Omental fat pad (tissue), 4 donors: ENCODE data around the gene UVSSA. TPM values are rescaled to one million over a fixed set of nuclear protein-coding genes. Genes with fewer than 3 reads are reported as not detected.

Experiments
- ATAC-seq: fragments of 150-250 bp; one replicate; pipeline ENCODE4 v1.9.1; 2016; ENCODE audit warnings: mild to moderate bottlenecking, moderate library complexity; ENCODE audit not compliant: low FRiP score
- DNase-seq: peaks from one replicate; pipeline ENCODE4 v3.0.0-alpha.2; 2019; ENCODE audit warnings: low spot score
- total RNA-seq, 4 donors: library from RNA; depleted of rRNA; stranded (reverse); fragments of >200 nt; gene quantifications; one replicate each; pipeline ENCODE4 v1.1.0, GENCODE V29; 2016
- TF ChIP-seq, protein P1 (sequence below), 3 donors: fragments of 450-650 bp; IDR thresholded peaks; one replicate each; pipeline ENCODE4 v1.5.1; 2016 to 2017; ENCODE audit warnings: antibody characterized with exemption in 3 of 3, mild to moderate bottlenecking in 3 of 3, moderate library complexity in 2 of 3

Gene UVSSA
- total RNA-seq, 4 donors from 2014 or later: 10.2 to 28.2 (median 13.0) TPM

DNA sequence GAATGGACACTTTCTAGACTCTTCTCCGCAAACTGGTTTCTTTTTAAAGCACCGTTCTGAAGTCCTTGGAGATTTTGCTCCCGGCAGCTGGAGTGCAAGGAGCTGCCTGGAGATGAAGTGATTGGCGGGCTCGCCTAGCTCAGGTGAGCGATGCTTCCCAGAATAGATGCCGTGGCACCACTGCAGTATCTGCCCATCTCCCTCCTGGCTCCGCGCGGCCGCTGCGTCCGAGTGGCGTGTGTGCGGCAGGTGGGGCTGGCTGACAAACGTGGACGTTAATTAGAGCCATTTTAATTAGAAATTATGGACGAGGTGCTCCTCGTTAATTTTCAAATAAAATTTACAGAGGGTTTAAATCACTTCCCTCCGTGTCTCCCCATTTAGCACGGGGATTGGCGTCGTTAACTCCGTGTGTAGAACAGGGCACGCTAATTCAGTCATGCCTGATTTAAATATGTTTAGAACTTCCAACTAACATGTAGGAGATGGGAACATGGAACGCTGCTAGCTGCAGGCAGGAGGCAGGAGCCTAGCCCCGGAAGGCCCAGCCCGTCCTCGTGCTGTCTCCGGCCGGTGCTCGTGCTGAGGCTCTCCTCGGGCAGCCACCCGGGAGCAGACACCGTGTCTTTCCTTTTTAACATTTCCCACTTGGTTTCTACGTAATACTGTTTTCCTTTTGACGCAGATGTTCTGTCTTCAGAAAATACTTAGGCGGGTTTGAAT is 11.6 kb downstream of the UVSSA start:
- DNase-seq (no peak), ATAC-seq (no peak)
- TF ChIP-seq, protein P1, sequence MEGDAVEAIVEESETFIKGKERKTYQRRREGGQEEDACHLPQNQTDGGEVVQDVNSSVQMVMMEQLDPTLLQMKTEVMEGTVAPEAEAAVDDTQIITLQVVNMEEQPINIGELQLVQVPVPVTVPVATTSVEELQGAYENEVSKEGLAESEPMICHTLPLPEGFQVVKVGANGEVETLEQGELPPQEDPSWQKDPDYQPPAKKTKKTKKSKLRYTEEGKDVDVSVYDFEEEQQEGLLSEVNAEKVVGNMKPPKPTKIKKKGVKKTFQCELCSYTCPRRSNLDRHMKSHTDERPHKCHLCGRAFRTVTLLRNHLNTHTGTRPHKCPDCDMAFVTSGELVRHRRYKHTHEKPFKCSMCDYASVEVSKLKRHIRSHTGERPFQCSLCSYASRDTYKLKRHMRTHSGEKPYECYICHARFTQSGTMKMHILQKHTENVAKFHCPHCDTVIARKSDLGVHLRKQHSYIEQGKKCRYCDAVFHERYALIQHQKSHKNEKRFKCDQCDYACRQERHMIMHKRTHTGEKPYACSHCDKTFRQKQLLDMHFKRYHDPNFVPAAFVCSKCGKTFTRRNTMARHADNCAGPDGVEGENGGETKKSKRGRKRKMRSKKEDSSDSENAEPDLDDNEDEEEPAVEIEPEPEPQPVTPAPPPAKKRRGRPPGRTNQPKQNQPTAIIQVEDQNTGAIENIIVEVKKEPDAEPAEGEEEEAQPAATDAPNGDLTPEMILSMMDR (IDR thresholded peaks at IDR 0.05): no peak

DNA sequence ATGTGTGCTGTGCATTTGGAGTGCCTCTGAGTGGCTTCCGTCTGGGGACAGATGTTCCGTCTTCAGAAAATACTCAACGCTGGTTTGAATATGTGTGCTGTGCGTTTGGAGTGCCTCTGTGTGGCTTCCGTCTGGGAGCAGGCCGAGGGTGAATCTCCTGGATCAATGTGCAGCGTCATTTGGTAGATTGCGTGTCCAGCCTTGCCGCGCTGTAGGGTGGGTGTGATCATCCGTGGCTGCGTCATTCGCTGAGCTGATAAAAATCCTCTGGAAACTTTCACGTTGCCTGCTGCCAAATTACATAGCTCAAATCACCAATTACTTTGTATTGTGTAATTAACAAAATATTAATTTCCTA is 12.1 kb downstream of the UVSSA start:
- no peak for DNase-seq
- ATAC-seq: no peak
- TF ChIP-seq, protein P1 (IDR thresholded peaks at IDR 0.05): no peak

DNA sequence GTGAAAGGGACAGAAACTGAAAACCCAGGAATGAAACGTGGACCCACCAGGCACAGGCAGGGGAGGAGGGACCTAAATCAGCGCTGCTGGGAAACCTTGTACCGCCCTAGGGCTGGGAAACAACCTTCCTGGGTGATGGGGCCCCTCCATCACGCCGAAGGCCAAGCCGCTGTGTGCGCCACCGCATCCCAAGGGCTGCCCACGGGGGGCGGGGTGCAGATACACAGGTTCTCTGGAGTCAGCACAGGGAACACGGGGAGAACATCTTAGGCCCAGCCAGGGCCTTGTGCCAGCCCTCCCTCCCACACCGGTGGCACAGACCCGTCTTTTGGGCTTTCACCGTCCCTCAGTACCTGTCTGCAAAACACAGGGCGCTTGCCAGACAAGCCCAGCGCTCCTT is 13.0 kb downstream of the UVSSA start:
- no peak for ATAC-seq
- TF ChIP-seq, protein P1 (IDR thresholded peaks at IDR 0.05): no peak

DNA sequence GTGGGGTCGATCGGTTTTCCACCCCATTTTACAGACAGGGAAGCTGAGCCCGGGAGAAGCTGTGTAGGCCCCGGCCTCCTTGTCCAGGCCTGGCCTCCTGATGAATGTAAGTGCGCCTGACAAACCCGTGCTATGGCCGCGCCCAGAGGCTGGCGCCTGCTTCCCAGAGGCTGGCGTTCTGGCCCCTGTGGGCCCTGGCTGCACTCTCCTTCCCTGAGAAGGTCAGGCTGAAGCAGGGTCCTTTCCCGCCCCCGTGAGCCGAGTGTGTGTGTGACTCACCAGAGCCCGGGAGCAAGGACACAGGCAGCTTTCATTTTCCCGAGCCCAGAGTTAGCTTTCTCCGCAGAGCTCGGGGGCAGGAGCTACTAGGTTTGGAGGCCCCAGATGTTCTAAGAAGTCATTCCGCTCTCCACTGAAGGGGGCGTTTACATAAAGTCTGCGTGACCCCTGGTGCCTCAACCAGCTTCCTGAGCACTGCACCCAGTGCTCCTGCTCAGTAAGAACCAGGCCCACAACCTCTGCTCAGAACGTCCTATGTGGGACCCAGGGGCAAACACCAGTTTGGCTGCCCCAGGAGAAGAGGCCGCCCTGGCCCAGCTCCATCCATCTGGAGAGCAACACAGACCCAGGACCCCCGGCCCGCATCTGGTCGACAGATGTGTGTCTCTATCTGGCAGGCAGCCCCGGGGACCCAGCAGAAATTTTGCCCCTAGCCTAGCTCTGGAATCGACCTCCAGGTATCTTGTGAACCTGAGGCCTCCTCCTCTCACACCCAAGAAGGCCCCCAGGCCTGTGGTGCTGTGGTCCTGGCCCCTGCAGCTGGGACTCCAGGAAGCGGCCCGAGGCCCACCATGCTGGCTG is 13.6 kb downstream of the UVSSA start:
- TF ChIP-seq, protein P1 (IDR thresholded peaks at IDR 0.05): no peak
- no peak for DNase-seq
- no peak for ATAC-seq

More for the DNA sequence above, 13.0 kb downstream of the UVSSA start:
- DNase-seq: no peak

DNA sequence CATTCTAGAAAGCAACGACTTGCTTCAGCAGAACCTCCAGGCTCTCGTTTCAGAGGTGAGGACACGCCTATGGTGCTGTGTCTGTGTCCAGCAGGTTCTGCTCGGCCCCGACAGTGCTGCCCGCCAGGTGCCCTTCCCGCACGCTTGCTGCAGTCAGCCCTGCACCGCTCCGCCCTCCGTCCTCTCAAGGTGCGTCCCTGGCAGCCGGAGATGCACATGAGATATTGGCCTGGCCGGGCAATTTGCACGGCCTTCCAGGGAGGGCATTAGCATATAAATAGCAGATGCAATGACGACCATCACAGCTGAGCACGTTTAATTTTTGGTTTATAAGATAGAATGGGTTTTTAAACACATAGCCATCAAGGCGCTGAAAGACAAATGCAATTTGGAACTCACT is 14.4 kb downstream of the UVSSA start:
- DNase-seq (no peak), ATAC-seq (no peak)
- TF ChIP-seq, protein P1 (IDR thresholded peaks at IDR 0.05): no peak

DNA sequence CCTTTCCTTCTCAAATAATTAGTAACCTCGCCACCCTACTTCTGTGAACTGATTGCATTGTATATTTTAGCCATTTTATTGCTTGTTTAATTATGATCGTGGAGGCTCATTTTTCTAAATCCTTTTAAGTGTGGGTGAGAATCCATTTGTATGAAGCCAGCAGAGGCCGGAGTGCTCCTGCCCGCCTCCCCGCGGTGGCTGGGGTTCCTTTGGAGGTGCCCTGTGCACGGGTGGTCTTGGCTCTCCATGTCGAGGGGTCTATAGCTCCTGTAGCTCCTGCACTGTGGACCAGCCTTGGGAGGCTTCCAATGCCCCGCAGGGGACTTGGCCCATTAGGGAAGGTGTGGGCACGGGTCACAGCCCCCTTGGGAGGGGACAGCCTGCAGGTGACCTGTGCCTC is 15.0 kb downstream of the UVSSA start:
- ATAC-seq (no peak), DNase-seq (no peak)
- TF ChIP-seq, protein P1 (IDR thresholded peaks at IDR 0.05): no peak
